A549 (cell line): ENCODE data around the gene ZBTB49. TPM values are rescaled to one million over a fixed set of nuclear protein-coding genes. Genes with fewer than 3 reads are reported as not detected.

Experiments used
- ATAC-seq, 2 experiments: fragments of 200-7000 bp in 1 of 2; fragments of >200 bp in 1 of 2; cut with Nextera tagmentation in 1 of 2; cut with Tn5 transposase in 1 of 2; 3 replicates each; pipeline versions ENCODE4 v1.8.0 to v1.9.1; 2018 to 2020; ENCODE audit warnings: mild to moderate bottlenecking in 1 of 2, moderate library complexity in 1 of 2
- CTCF ChIA-PET: fragments of 300-600 bp; sonication (Branson Sonifier 250); formaldehyde crosslinking; extraction: SDS; loops from one replicate; lab custom pipeline; 2021; ENCODE audit warnings: antibody characterized with exemption, inconsistent platforms; lab: Yijun Ruan, JAX
- POLR2A ChIA-PET: fragments of 350-600 bp; formaldehyde crosslinking; extraction: SDS; loops from one replicate; lab custom pipeline; 2021; ENCODE audit warnings: antibody characterized with exemption, inconsistent platforms; lab: Yijun Ruan, JAX
- DNase-seq, 2 experiments: peaks; one replicate each; pipeline versions ENCODE4 v3.0.0 to v3.0.0-alpha.2; 2011 to 2016; ENCODE audit warnings: low read depth in 1 of 2, low spot score in 1 of 2
- FAIRE-seq: peaks from 2 replicates; lab custom pipeline; 2011; peaks lifted over from hg19 to GRCh38; lab: Jason Lieb, UNC
- H3K27ac ChIP-seq, 2 experiments: fragments of >200 bp; sonication (Bioruptor Twin); formaldehyde crosslinking; 3 replicates each; pipeline ENCODE4 v1.5.1; 2016 to 2017
- H3K4me1 ChIP-seq: fragments of >200 bp; sonication (Bioruptor Twin); formaldehyde crosslinking; 3 replicates; pipeline ENCODE4 v1.6.1; 2016
- H3K4me2 ChIP-seq: fragments of >200 bp; sonication (Bioruptor Twin); formaldehyde crosslinking; 3 replicates; pipeline ENCODE4 v1.6.1; 2016
- H3K4me3 ChIP-seq: fragments of >200 bp; sonication (Bioruptor Twin); formaldehyde crosslinking; 3 replicates; pipeline ENCODE4 v1.5.1; 2016
- H3K9me3 ChIP-seq: fragments of >200 bp; sonication (Bioruptor Twin); formaldehyde crosslinking; 3 replicates; pipeline ENCODE4 v1.6.1; 2016
- BCL3 ChIP-seq: fragments of >200 bp; sonication (Bioruptor Twin); formaldehyde crosslinking; IDR thresholded peaks from 3 replicates; pipeline ENCODE4 v1.6.1; 2016
- CBX8 ChIP-seq: fragments of 200-600 bp; sonication (generic); IDR thresholded peaks from 2 replicates; pipeline ENCODE4 v1.6.1; 2016
- CEBPB ChIP-seq, 2 experiments: fragments of >200 bp in 1 of 2; sonication (Bioruptor Twin) in 1 of 2; formaldehyde crosslinking in 1 of 2; IDR thresholded peaks; 2 replicates each; pipeline ENCODE4 v1.6.1; 2012 to 2016
- ESRRA ChIP-seq: fragments of 150-350 bp; IDR thresholded peaks from 2 replicates; pipeline ENCODE4 v1.6.1; 2014; ENCODE audit warnings: mild to moderate bottlenecking, low read length, borderline replicate concordance
- FOXS1 ChIP-seq: fragments of 250-450 bp; sonication (Bioruptor Pico); IDR thresholded peaks from 2 replicates; pipeline ENCODE4 v1.5.0; 2020; ENCODE audit warnings: mild to moderate bottlenecking, moderate library complexity
- GATA3 ChIP-seq: IDR thresholded peaks from 2 replicates; pipeline ENCODE4 v1.6.1; 2012; ENCODE audit warnings: borderline replicate concordance
- HES2 ChIP-seq: fragments of >200 bp; sonication (Bioruptor Twin); formaldehyde crosslinking; IDR thresholded peaks from 2 replicates; pipeline ENCODE4 v1.6.1; 2016
- HOXA7 ChIP-seq: fragments of 250-450 bp; sonication (Bioruptor Pico); IDR thresholded peaks from 2 replicates; pipeline ENCODE4 v1.5.0; 2020; ENCODE audit warnings: mild to moderate bottlenecking, moderate library complexity
- HOXB13 ChIP-seq: fragments of 250-450 bp; sonication (Bioruptor Pico); IDR thresholded peaks from 2 replicates; pipeline ENCODE4 v1.5.0; 2020; ENCODE audit warnings: low read depth, mild to moderate bottlenecking, moderate library complexity
- KDM5A ChIP-seq: fragments of 200-600 bp; sonication (generic); IDR thresholded peaks from 2 replicates; pipeline ENCODE4 v1.6.1; 2016; ENCODE audit warnings: antibody characterized with exemption, mild to moderate bottlenecking
- MYC ChIP-seq: IDR thresholded peaks from 2 replicates; pipeline ENCODE4 v1.6.1; 2012; ENCODE audit warnings: mild to moderate bottlenecking, inconsistent platforms, low read length, improper control_type of control experiment, borderline replicate concordance
- NFE2L2 ChIP-seq: fragments of 150-350 bp; conservative IDR thresholded peaks from 2 replicates; pipeline ENCODE4 v1.6.1; 2014; ENCODE audit warnings: low read length
- PHF8 ChIP-seq: fragments of 200-600 bp; sonication (generic); IDR thresholded peaks from 2 replicates; pipeline ENCODE4 v1.6.1; 2016; ENCODE audit warnings: low read depth, mild to moderate bottlenecking, antibody characterized with exemption, moderate library complexity, borderline replicate concordance
- POLR2A ChIP-seq: IDR thresholded peaks from 2 replicates; pipeline ENCODE4 v1.6.1; 2012; ENCODE audit warnings: mild to moderate bottlenecking, low read length
- RAD21 ChIP-seq, 2 experiments: fragments of >200 bp in 1 of 2; sonication (Bioruptor Twin) in 1 of 2; formaldehyde crosslinking in 1 of 2; IDR thresholded peaks in 1 of 2; conservative IDR thresholded peaks in 1 of 2; 2 replicates in 1 of 2; 3 replicates in 1 of 2; pipeline ENCODE4 v1.6.1; 2012 to 2018; ENCODE audit warnings: inconsistent platforms in 1 of 2
- RARB ChIP-seq: fragments of 250-450 bp; sonication (Bioruptor Pico); IDR thresholded peaks from 2 replicates; pipeline ENCODE4 v1.8.0; 2021; ENCODE audit warnings: mild to moderate bottlenecking, moderate library complexity
- RCOR1 ChIP-seq: fragments of 150-350 bp; IDR thresholded peaks from 2 replicates; pipeline ENCODE4 v1.6.1; 2014; ENCODE audit warnings: antibody characterized with exemption, low read length, low read depth
- RFX5 ChIP-seq: fragments of 450-650 bp; IDR thresholded peaks from 2 replicates; pipeline ENCODE4 v1.7.1; 2014; ENCODE audit warnings: antibody characterized with exemption, mild to moderate bottlenecking, moderate library complexity
- USF2 ChIP-seq: fragments of 450-650 bp; IDR thresholded peaks from 2 replicates; pipeline ENCODE4 v1.6.1; 2014; ENCODE audit warnings: antibody characterized with exemption
- ZFP36 ChIP-seq: fragments of 450-650 bp; IDR thresholded peaks from 2 replicates; pipeline ENCODE4 v1.6.1; 2014; ENCODE audit warnings: borderline replicate concordance; ENCODE audit not compliant: partially characterized antibody
- WGBS: methylation state at CpG from one replicate; pipeline ENCODE4 v1.1.6; 2017; ENCODE audit errors: missing lambda C conversion rate; 5-methylcytosine and 5-hydroxymethylcytosine counted together
- polyA plus RNA-seq, 4 experiments: library from polyadenylated mRNA; depleted of rRNA in 3 of 4; stranded (reverse); fragments of >200 nt; fragmentation: RNase III in 1 of 4; extraction: RNeasy Plus Mini Kit Qiagen cat#74134 plus additional on column Dnase treatment in 1 of 4; gene quantifications; 2 replicates in 3 of 4; 3 replicates in 1 of 4; pipeline ENCODE4 v1.2.3, GENCODE V29; 2011 to 2017
- TF ChIP-seq, protein P1 (sequence below): IDR thresholded peaks from 2 replicates; pipeline ENCODE4 v1.6.1; 2012

Gene ZBTB49
- polyA plus RNA-seq, 2 of the 4 experiments (the other 2 are of a cell fraction): 1.9 to 3.1 TPM

- H3K4me2 ChIP-seq: peak overlapping the region; percentile 98; the same call in 2 of the 3 replicates
- ATAC-seq (no peak), DNase-seq (no peak), FAIRE-seq (no peak)
- no peak overlapping the region for H3K27ac ChIP-seq
- CTCF ChIA-PET: interaction anchor here (0.9 kb wide), 1 partner anchor 28 kb away, joined by 3 read pairs; no protein-coding TSS in a partner anchor
- no peaks in the 10 kb centered on the region for H3K9me3 ChIP-seq
- peaks cover 21% of the 10 kb centered on the region; the same call in 2 of the 3 replicates for H3K4me1 ChIP-seq
- TF ChIP-seq RARB (CRISPR knock-in tag): no peak
- no peak for TF ChIP-seq NFE2L2
- TF ChIP-seq POLR2A: no peak
- TF ChIP-seq, all 56 proteins: peak for 0
- POLR2A ChIA-PET: no interaction called here
- H3K4me3 ChIP-seq: no peak overlapping the region
Measured at GRCh38 chr4:4288098-4288497, 2.0 kb upstream of the ZBTB49 start.

DNA sequence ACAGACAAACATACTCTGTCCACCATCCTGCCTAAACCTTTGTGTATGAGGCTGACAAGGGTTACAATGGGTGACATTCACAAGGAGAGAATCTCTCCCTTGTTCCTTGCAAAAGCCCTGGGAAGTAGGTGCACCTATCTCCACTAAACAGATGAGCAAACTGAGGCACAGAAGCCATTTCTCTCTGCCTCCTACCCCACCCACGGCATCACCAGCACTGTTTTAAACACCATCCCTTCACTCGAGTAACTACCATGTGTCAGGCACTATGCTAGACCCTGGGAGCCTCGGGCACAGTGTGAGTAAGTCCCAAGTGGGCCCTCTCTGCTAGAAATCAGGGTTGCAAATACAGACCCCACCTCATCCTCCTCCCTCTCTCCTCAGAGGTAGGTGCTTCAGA, 996 bp upstream of the ZBTB49 start:
- Histone ChIP-seq H3K9me3 (no peaks in the 10 kb centered on the region), H3K4me2 (peak overlapping the region; percentile 98), H3K27ac (peak overlapping the region; percentile 74 to 94), H3K4me3 (peak overlapping the region; percentile 86), H3K4me1 (peaks cover 21% of the 10 kb centered on the region; the same call in 2 of the 3 replicates)
- ChIA-PET POLR2A (no interaction called here), CTCF (no interaction called here)
- no peak for ATAC-seq
- DNase-seq: peak in 1 of 2 experiments; percentile 1
- 0% methylated on average over 3 of the region's 3 CpGs for WGBS
- FAIRE-seq: no peak
- TF ChIP-seq USF2: no peak
- TF ChIP-seq RCOR1: no peak
- TF ChIP-seq HOXB13 (CRISPR knock-in tag): no peak
- TF ChIP-seq HES2: no peak
- no peak for TF ChIP-seq MYC
- no peak for TF ChIP-seq FOXS1
- TF ChIP-seq BCL3: no peak
- no peak for TF ChIP-seq GATA3
- no peak for TF ChIP-seq POLR2A
- no peak for TF ChIP-seq RAD21 (conservative IDR thresholded peaks at IDR 0.05 in 1 of 2, IDR thresholded peaks at IDR 0.05 in 1 of 2)
- no peak for TF ChIP-seq KDM5A
- TF ChIP-seq PHF8: no peak
- TF ChIP-seq CEBPB (IDR thresholded peaks at IDR 0.05): no peak
- no peak for TF ChIP-seq ZFP36
- no peak for TF ChIP-seq RARB (CRISPR knock-in tag)

GRCh38 chr4:4289597-4289940, 482 bp upstream of the ZBTB49 start:
- Histone ChIP-seq H3K4me1 (peaks cover 20% of the 10 kb centered on the region; the same call in 2 of the 3 replicates), H3K4me3 (peak overlapping the region; percentile 86), H3K9me3 (no peaks in the 10 kb centered on the region), H3K27ac (peak overlapping the region; percentile 74 to 94), H3K4me2 (peak overlapping the region; percentile 98)
- no peak for FAIRE-seq
- peak; percentile 49 to 55; a peak in 5 of 6 replicates for ATAC-seq
- ChIA-PET CTCF (interaction anchor here (1.2 kb wide), 1 partner anchor 38 kb away, joined by 3 read pairs; no protein-coding TSS in a partner anchor), POLR2A (no interaction called here)
- peak in 1 of 2 experiments; percentile 18 for DNase-seq
- no peak for TF ChIP-seq CBX8
- no peak for TF ChIP-seq ESRRA
- TF ChIP-seq GATA3: no peak
- no peak for TF ChIP-seq HES2
- TF ChIP-seq, protein P1, sequence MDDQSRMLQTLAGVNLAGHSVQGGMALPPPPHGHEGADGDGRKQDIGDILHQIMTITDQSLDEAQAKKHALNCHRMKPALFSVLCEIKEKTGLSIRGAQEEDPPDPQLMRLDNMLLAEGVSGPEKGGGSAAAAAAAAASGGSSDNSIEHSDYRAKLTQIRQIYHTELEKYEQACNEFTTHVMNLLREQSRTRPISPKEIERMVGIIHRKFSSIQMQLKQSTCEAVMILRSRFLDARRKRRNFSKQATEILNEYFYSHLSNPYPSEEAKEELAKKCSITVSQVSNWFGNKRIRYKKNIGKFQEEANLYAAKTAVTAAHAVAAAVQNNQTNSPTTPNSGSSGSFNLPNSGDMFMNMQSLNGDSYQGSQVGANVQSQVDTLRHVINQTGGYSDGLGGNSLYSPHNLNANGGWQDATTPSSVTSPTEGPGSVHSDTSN: no peak
- TF ChIP-seq CEBPB (IDR thresholded peaks at IDR 0.05): no peak
- no peak for TF ChIP-seq RFX5
- TF ChIP-seq HOXA7 (CRISPR knock-in tag): no peak
- TF ChIP-seq ZFP36: no peak
- no peak for TF ChIP-seq HOXB13 (CRISPR knock-in tag)
- 3% methylated on average over 5 of the region's 10 CpGs for WGBS
